Measurements from ENCODE around the gene REG1B.

Gene REG1B

GRCh38 chr2:79087785-79088364 lies at the start of gene REG1B:
Gene REG1B, minus strand, starts transcription at chr2:79087993. Its CDS starts 381 bp downstream, at chr2:79087612.
- DNase-seq (ENCODE audit: low spot score) = no peak

GRCh38 chr2:79131687-79132086 lies 43.9 kb upstream of the REG1B start:
- DNase-seq (ENCODE audit: low spot score) = no peak

- DNase-seq (ENCODE audit: low spot score) = no peak
Observed at GRCh38 chr2:79129804-79130203, 42.0 kb upstream of the REG1B start.

- DNase-seq (ENCODE audit: low spot score) = no peak
Observed at GRCh38 chr2:79129260-79129659, 41.5 kb upstream of the REG1B start.

- DNase-seq (ENCODE audit: low spot score) = no peak
Observed at GRCh38 chr2:79128406-79128805, 40.6 kb upstream of the REG1B start.

GRCh38 chr2:79125721-79125985 lies 37.9 kb upstream of the REG1B start:
- DNase-seq (ENCODE audit: low spot score) = no peak

GRCh38 chr2:79124907-79125720 lies 37.3 kb upstream of the REG1B start:
- DNase-seq (ENCODE audit: low spot score) = no peak

GRCh38 chr2:79122676-79123075 lies 34.9 kb upstream of the REG1B start:
- DNase-seq (ENCODE audit: low spot score) = no peak

GRCh38 chr2:79120194-79120713 lies 32.5 kb upstream of the REG1B start, which contains the start of gene REG1A:
Gene REG1A, plus strand, starts transcription at chr2:79120488. Its CDS starts 374 bp downstream, at chr2:79120862.
- DNase-seq (ENCODE audit: low spot score) = no peak

- no peak for DNase-seq (ENCODE audit: low spot score)
Observed at GRCh38 chr2:79116997-79117928, 29.5 kb upstream of the REG1B start.

- DNase-seq (ENCODE audit: low spot score) = no peak
Observed at GRCh38 chr2:79114797-79115494, 27.2 kb upstream of the REG1B start.

- DNase-seq (ENCODE audit: low spot score) = no peak
Observed at GRCh38 chr2:79112269-79112668, 24.5 kb upstream of the REG1B start.

GRCh38 chr2:79105259-79105658 lies 17.5 kb upstream of the REG1B start:
- DNase-seq (ENCODE audit: low spot score) = no peak

GRCh38 chr2:79103214-79103613 lies 15.4 kb upstream of the REG1B start:
- no peak for DNase-seq (ENCODE audit: low spot score)

- DNase-seq (ENCODE audit: low spot score) = no peak
Observed at GRCh38 chr2:79101024-79101423, 13.2 kb upstream of the REG1B start.

- DNase-seq (ENCODE audit: low spot score) = no peak
Observed at GRCh38 chr2:79100285-79100684, 12.5 kb upstream of the REG1B start.

GRCh38 chr2:79099140-79099686 lies 11.4 kb upstream of the REG1B start:
- DNase-seq (ENCODE audit: low spot score) = no peak

GRCh38 chr2:79097843-79098242 lies 10.1 kb upstream of the REG1B start:
- DNase-seq (ENCODE audit: low spot score) = no peak

GRCh38 chr2:79090693-79091092 lies 2.9 kb upstream of the REG1B start:
- DNase-seq (ENCODE audit: low spot score) = no peak

- no peak for DNase-seq (ENCODE audit: low spot score)
Observed at GRCh38 chr2:79086255-79086654, 1.5 kb downstream of the REG1B start.

GRCh38 chr2:79085382-79085781 lies 2.4 kb downstream of the REG1B start:
- no peak for DNase-seq (ENCODE audit: low spot score)
